B cell (primary cell): ENCODE data around the gene EIF3M. TPM values are rescaled to one million over a fixed set of nuclear protein-coding genes. Genes with fewer than 3 reads are reported as not detected.
"Not testable (repeated sequence)": the region's sequence is repeated elsewhere in the genome, so short reads cannot be mapped to it uniquely, and the experiment has no call there.

Source experiments
- ATAC-seq: fragments of 200-7000 bp; cut with Tn5 transposase; one replicate; pipeline ENCODE4 v1.10.0; 2021; ENCODE audit warnings: low read depth, mild to moderate bottlenecking, moderate number of reproducible peaks, moderate library complexity
- CTCF ChIA-PET: fragments of 350-600 bp; sonication (Branson Sonifier 250); formaldehyde crosslinking; loops from one replicate; lab custom pipeline; 2021; ENCODE audit warnings: antibody characterized with exemption, inconsistent platforms; lab: Charles Lee
- POLR2A ChIA-PET: fragments of 350-600 bp; sonication (Branson Sonifier 250); formaldehyde crosslinking; loops from one replicate; lab custom pipeline; 2021; ENCODE audit warnings: antibody characterized with exemption; lab: Charles Lee
- DNase-seq: peaks from one replicate; pipeline ENCODE4 v3.0.0; 2013
- H2AFZ ChIP-seq: 2 replicates; pipeline ENCODE4 v1.6.1; 2012; ENCODE audit warnings: mild to moderate bottlenecking, low read depth, low read length; ENCODE audit not compliant: insufficient read depth, poor library complexity, severe bottlenecking
- H3K27ac ChIP-seq, 2 donors: 1 replicate in 1 of 2; 2 replicates in 1 of 2; pipeline ENCODE4 v1.5.1; 2012 to 2013; ENCODE audit warnings: low read length in 2 of 2, mild to moderate bottlenecking in 2 of 2, moderate library complexity in 1 of 2
- H3K27me3 ChIP-seq, 4 experiments: fragments of 200-600 bp in 1 of 4; sonication (generic) in 1 of 4; replicated peaks in 1 of 4; 1 replicate in 2 of 4; 2 replicates in 2 of 4; pipeline versions ENCODE4 v1.6.1 to v1.7.0; 2013 to 2016; ENCODE audit warnings: low read length in 3 of 4, mild to moderate bottlenecking in 2 of 4, mixed read lengths in 1 of 4, moderate library complexity in 1 of 4; ENCODE audit not compliant: insufficient read depth in 4 of 4, control insufficient read depth in 3 of 4; ENCODE audit errors: control extremely low read depth in 1 of 4
- H3K36me3 ChIP-seq, 2 experiments: replicated peaks in 1 of 2; 1 replicate in 1 of 2; 2 replicates in 1 of 2; pipeline versions ENCODE4 v1.6.1 to v1.7.1; 2013; ENCODE audit warnings: low read length in 1 of 2; ENCODE audit not compliant: insufficient read depth in 2 of 2, control insufficient read depth in 1 of 2; ENCODE audit errors: control extremely low read depth in 1 of 2, extremely low read depth in 1 of 2
- H3K4me1 ChIP-seq, 2 donors: fragments of 200-600 bp in 1 of 2; sonication (generic) in 1 of 2; 1 replicate in 1 of 2; 2 replicates in 1 of 2; pipeline versions ENCODE4 v1.5.1 to v1.6.1; 2013 to 2017; ENCODE audit warnings: low read length in 2 of 2; ENCODE audit not compliant: control insufficient read depth in 2 of 2, insufficient read depth in 2 of 2
- H3K4me2 ChIP-seq: replicated peaks from 2 replicates; pipeline ENCODE3; 2012; ENCODE audit warnings: mild to moderate bottlenecking, low read depth, low read length; ENCODE audit not compliant: poor library complexity, severe bottlenecking
- H3K4me3 ChIP-seq, 5 experiments: fragments of 200-600 bp in 1 of 5; sonication (generic) in 1 of 5; 1 replicate in 3 of 5; 2 replicates in 2 of 5; pipeline versions ENCODE4 v1.5.1 to v1.7.0; 2011 to 2016; ENCODE audit warnings: low read length in 4 of 5, mild to moderate bottlenecking in 4 of 5, low read depth in 2 of 5, control low read depth in 1 of 5, moderate library complexity in 1 of 5; ENCODE audit not compliant: insufficient read depth in 1 of 5; ENCODE audit errors: control extremely low read depth in 1 of 5, extremely low read depth in 1 of 5
- H3K79me2 ChIP-seq: fragments of 200-600 bp; sonication (generic); one replicate; pipeline ENCODE4 v1.6.0; 2016; ENCODE audit warnings: low read length; ENCODE audit not compliant: control insufficient read depth, insufficient read depth
- H3K9ac ChIP-seq: fragments of 200-600 bp; sonication (generic); 2 replicates; pipeline ENCODE4 v1.6.1; 2017; ENCODE audit warnings: mild to moderate bottlenecking, low read length, moderate library complexity
- H3K9me3 ChIP-seq, 3 donors: one replicate each; pipeline versions ENCODE4 v1.6.1 to v1.7.1; 2013; ENCODE audit warnings: low read length in 2 of 3; ENCODE audit not compliant: control insufficient read depth in 2 of 3, insufficient read depth in 1 of 3; ENCODE audit errors: control extremely low read depth in 1 of 3
- H4K20me1 ChIP-seq: 2 replicates; pipeline ENCODE4 v1.6.0; 2012; ENCODE audit warnings: mild to moderate bottlenecking, low read length; ENCODE audit not compliant: insufficient read depth, control insufficient read depth, poor library complexity, severe bottlenecking
- H3K27ac Mint-ChIP-seq: one replicate; pipeline ENCODE4 v1.8.0; 2021; ENCODE audit warnings: mixed read lengths
- H3K27me3 Mint-ChIP-seq: one replicate; pipeline ENCODE4 v1.8.0; 2021; ENCODE audit warnings: mixed read lengths
- H3K4me1 Mint-ChIP-seq: one replicate; pipeline ENCODE4 v1.8.0; 2021; ENCODE audit warnings: mixed read lengths
- H3K4me3 Mint-ChIP-seq: one replicate; pipeline ENCODE4 v1.8.0; 2021; ENCODE audit warnings: mixed read lengths
- H3K9me3 Mint-ChIP-seq: one replicate; pipeline ENCODE4 v1.8.0; 2022; ENCODE audit warnings: mixed read lengths; ENCODE audit not compliant: insufficient read depth
- CTCF ChIP-seq: fragments of 200-600 bp; IDR thresholded peaks from one replicate; pipeline ENCODE4 v1.8.0; 2022; ENCODE audit warnings: antibody characterized with exemption, mild to moderate bottlenecking
- EZH2 ChIP-seq: IDR thresholded peaks from 2 replicates; pipeline ENCODE4 v1.6.1; 2012; ENCODE audit warnings: borderline replicate concordance, low read depth, mild to moderate bottlenecking, moderate library complexity, low read length; ENCODE audit not compliant: insufficient read depth, poor library complexity, severe bottlenecking
- WGBS: methylation state at CpG from one replicate; pipeline ENCODE4 v1.1.5; 2013; ENCODE audit warnings: missing lambda C conversion rate; ENCODE audit not compliant: insufficient coverage; 5-methylcytosine and 5-hydroxymethylcytosine counted together
- intact Hi-C: fragments of 100-400 bp; cut with micrococcal nuclease; formaldehyde crosslinking; loops from one replicate; pipeline ENCODE4 v1.10.0; 2022
- polyA plus RNA-seq: library from polyadenylated mRNA; depleted of rRNA; stranded (reverse); fragments of >200 nt; gene quantifications from 2 replicates; pipeline ENCODE4 v1.2.3, GENCODE V29; 2012
- total RNA-seq, 2 donors: library from RNA; stranded (reverse); fragments of 120-200 nt in 1 of 2; gene quantifications; 1 replicate in 1 of 2; 2 replicates in 1 of 2; pipeline versions ENCODE4 v1.2.3 to v1.2.4, GENCODE V29; 2013 to 2022

EIF3M gene
- total and polyA plus RNA-seq, 2 donors (not counting 1 experiment from before 2014, with no cell fraction given) = 147 to 174 TPM

GRCh38 chr11:32586576-32587190 is 3.1 kb downstream of the EIF3M start:
- Histone ChIP-seq H3K9me3 (peaks cover 0 to 6% (median 0%) of the 10 kb centered on the region in 3 donors), H3K9ac (no peak overlapping the region), H3K4me3 (no peak overlapping the region), H3K36me3 (peaks cover 8 to 35% of the 10 kb centered on the region in 2 experiments), H3K4me2 (no peak overlapping the region), H3K27ac (no peak overlapping the region), H3K27me3 (no peaks in the 10 kb centered on the region), H2AFZ (no peak overlapping the region), H3K79me2 (peaks cover 67% of the 10 kb centered on the region), H4K20me1 (peaks cover 26% of the 10 kb centered on the region), H3K4me1 (peaks cover 18 to 20% of the 10 kb centered on the region in 2 donors)
- 83% methylated on average over 3 of the region's 4 CpGs for WGBS
- TF ChIP-seq EZH2 (no peak), CTCF (no peak)
- no peak for ATAC-seq
- ChIA-PET CTCF (interaction anchor here (1.0 kb wide), 1 partner anchor 11 kb away, joined by 3 read pairs; no protein-coding TSS in a partner anchor), POLR2A (no interaction called here)
- Mint-ChIP-seq H3K4me1 (peaks cover 41% of the 10 kb centered on the region), H3K27ac (no peak overlapping the region), H3K4me3 (peak overlapping the region; percentile 23), H3K9me3 (no peaks in the 10 kb centered on the region), H3K27me3 (no peaks in the 10 kb centered on the region)
- intact Hi-C loops = loop anchor here (10.0 kb wide), 1 partner anchor 1082 kb away; the partner anchor contains the start of genes ELP4 and IMMP1L
- DNase-seq = no peak

- Histone ChIP-seq H3K36me3 (peaks cover 14 to 84% of the 10 kb centered on the region in 2 experiments), H3K4me3 (no peak overlapping the region), H3K27me3 (no peaks in the 10 kb centered on the region), H3K9ac (no peak overlapping the region), H4K20me1 (peaks cover 15% of the 10 kb centered on the region), H3K27ac (no peak overlapping the region), H3K79me2 (peaks cover 18% of the 10 kb centered on the region), H2AFZ (no peak overlapping the region), H3K9me3 (no peaks in the 10 kb centered on the region), H3K4me1 (no peaks in the 10 kb centered on the region), H3K4me2 (no peak overlapping the region)
- H3K27ac Mint-ChIP-seq = no peak overlapping the region
- H3K27me3 Mint-ChIP-seq = no peaks in the 10 kb centered on the region
- ATAC-seq = no peak
- H3K4me3 Mint-ChIP-seq = no peak overlapping the region
- POLR2A ChIA-PET = no interaction called here
- no peaks in the 10 kb centered on the region for H3K9me3 Mint-ChIP-seq
- intact Hi-C loops = no loop called here
- CTCF ChIA-PET = no interaction called here
- TF ChIP-seq EZH2 (no peak), CTCF (no peak)
- DNase-seq = no peak
- peaks cover 3% of the 10 kb centered on the region for H3K4me1 Mint-ChIP-seq
Measured at GRCh38 chr11:32594272-32594671, 10.6 kb downstream of the EIF3M start.

- H3K9me3 ChIP-seq, H3K27me3 Mint-ChIP-seq, H3K27me3 ChIP-seq, H3K4me2 ChIP-seq, CTCF ChIA-PET, H3K4me3 Mint-ChIP-seq, H2AFZ ChIP-seq, H3K9me3 Mint-ChIP-seq, POLR2A ChIA-PET, ATAC-seq, DNase-seq, intact Hi-C loops, H3K9ac ChIP-seq, H3K4me3 ChIP-seq, H3K27ac ChIP-seq, H3K4me1 Mint-ChIP-seq, H3K4me1 ChIP-seq, H3K27ac Mint-ChIP-seq: not testable (repeated sequence)
- 98% methylated on average over 5 of the region's 14 CpGs for WGBS
- peaks cover 11% of the 10 kb centered on the region for H3K79me2 ChIP-seq
- H4K20me1 ChIP-seq = peaks cover 15% of the 10 kb centered on the region
- H3K36me3 ChIP-seq = peaks cover 13 to 77% of the 10 kb centered on the region in 2 experiments
Measured at GRCh38 chr11:32596114-32596513, 12.5 kb downstream of the EIF3M start.
